K562 (cell line): ENCODE measurements around the gene HSBP1L1. TPM values are rescaled to one million over a fixed set of nuclear protein-coding genes. Genes with fewer than 3 reads are reported as not detected.

ENCODE experiments used
- CBX3 ChIP-seq, 2 experiments: IDR thresholded peaks; 1 replicate in 1 of 2; 2 replicates in 1 of 2; pipeline ENCODE4 v1.6.1; 2012; ENCODE audit warnings: inconsistent platforms in 2 of 2, low read length in 2 of 2, borderline replicate concordance in 1 of 2, control low read depth in 1 of 2
- CREB1 ChIP-seq, 2 experiments: sonication (generic) in 1 of 2; formaldehyde crosslinking in 1 of 2; IDR thresholded peaks; 2 replicates each; pipeline versions ENCODE4 v1.6.1 to v1.8.0; 2012 to 2022; ENCODE audit warnings: inconsistent platforms in 1 of 2, mild to moderate bottlenecking in 1 of 2, missing genetic modification reagents in 1 of 2, moderate library complexity in 1 of 2
- CREM ChIP-seq: IDR thresholded peaks from 2 replicates; pipeline ENCODE4 v1.6.1; 2014; ENCODE audit warnings: antibody characterized with exemption, low read depth
- EHMT2 ChIP-seq: fragments of 450-650 bp; IDR thresholded peaks from 2 replicates; pipeline ENCODE4 v1.6.1; 2018; ENCODE audit warnings: antibody characterized with exemption
- FIP1L1 ChIP-seq: fragments of 200-400 bp; formaldehyde crosslinking; IDR thresholded peaks from 2 replicates; pipeline ENCODE4 v1.6.1; 2018; ENCODE audit warnings: mild to moderate bottlenecking, low read depth, low read length; ENCODE audit not compliant: poor library complexity, severe bottlenecking
- KLF16 ChIP-seq: IDR thresholded peaks from 2 replicates; pipeline ENCODE4 v1.6.1; 2016; ENCODE audit warnings: antibody characterized with exemption
- L3MBTL2 ChIP-seq: fragments of 450-650 bp; IDR thresholded peaks from 2 replicates; pipeline ENCODE4 v1.6.1; 2016; ENCODE audit warnings: mild to moderate bottlenecking, moderate library complexity
- NCOA6 ChIP-seq: fragments of 450-650 bp; IDR thresholded peaks from 2 replicates; pipeline ENCODE4 v1.6.1; 2017; ENCODE audit warnings: mild to moderate bottlenecking
- NFIX ChIP-seq: fragments of 250-450 bp; sonication (Bioruptor Pico); IDR thresholded peaks from 2 replicates; pipeline ENCODE4 v1.4.0; 2020; ENCODE audit warnings: low read depth, mild to moderate bottlenecking, moderate library complexity
- PHB ChIP-seq: fragments of 250-450 bp; sonication (Bioruptor Pico); IDR thresholded peaks from 2 replicates; pipeline ENCODE4 v1.5.0; 2021
- POLR2AphosphoS5 ChIP-seq: IDR thresholded peaks from 2 replicates; pipeline ENCODE4 v1.6.1; 2011; ENCODE audit warnings: mild to moderate bottlenecking, low read depth, low read length, moderate library complexity; ENCODE audit not compliant: control insufficient read depth, insufficient read depth
- SIN3A ChIP-seq, 2 experiments: fragments of 150-350 bp in 1 of 2; IDR thresholded peaks; 2 replicates each; pipeline ENCODE4 v1.6.1; 2011 to 2016; ENCODE audit warnings: borderline replicate concordance in 2 of 2, low read depth in 2 of 2, low read length in 2 of 2, mild to moderate bottlenecking in 2 of 2, moderate library complexity in 2 of 2; ENCODE audit not compliant: control insufficient read depth in 1 of 2
- SMAD4 ChIP-seq: fragments of 250-450 bp; sonication (Bioruptor Pico); conservative IDR thresholded peaks from 2 replicates; pipeline ENCODE4 v1.8.0; 2021; ENCODE audit warnings: inconsistent platforms, mild to moderate bottlenecking, moderate library complexity
- SUPT5H ChIP-seq: fragments of 450-650 bp; IDR thresholded peaks from 2 replicates; pipeline ENCODE4 v1.6.1; 2016
- TEAD2 ChIP-seq: fragments of 450-650 bp; IDR thresholded peaks from 2 replicates; pipeline ENCODE4 v1.6.1; 2016; ENCODE audit warnings: missing genetic modification characterization, control low read depth, missing compliant biosample characterization
- TEAD4 ChIP-seq, 2 experiments: sonication (generic) in 1 of 2; formaldehyde crosslinking in 1 of 2; IDR thresholded peaks; 2 replicates each; pipeline versions ENCODE4 v1.6.1 to v1.8.0; 2012 to 2022; ENCODE audit warnings: borderline replicate concordance in 1 of 2, inconsistent platforms in 1 of 2, low read length in 1 of 2, mild to moderate bottlenecking in 1 of 2, missing genetic modification reagents in 1 of 2
- ZNF165 ChIP-seq: fragments of 250-450 bp; sonication (Bioruptor Pico); IDR thresholded peaks from 2 replicates; pipeline ENCODE4 v1.4.0; 2020; ENCODE audit warnings: borderline replicate concordance
- ZNF436 ChIP-seq: fragments of 250-450, 450-650 bp; sonication (Bioruptor Pico); formaldehyde crosslinking; IDR thresholded peaks from 2 replicates; pipeline ENCODE4 v1.7.0; 2020; ENCODE audit warnings: mild to moderate bottlenecking
- polyA plus RNA-seq, 8 experiments: library from polyadenylated mRNA; depleted of rRNA in 4 of 8; stranded (reverse) in 5 of 8; unstranded in 3 of 8; fragments of >200 nt; fragmentation: Nextera tagmentation in 2 of 8; fragmentation: Illumina TruSeq in 1 of 8; extraction: Ambion mirVana in 2 of 8; extraction: Trizol in 1 of 8; gene quantifications; 2 replicates each; pipeline versions ENCODE4 v1.2.1 to v1.2.3, GENCODE V29; 2011 to 2014; ENCODE audit warnings: inconsistent platforms in 1 of 8, missing spikeins in 1 of 8
- total RNA-seq, 7 experiments: library from RNA; depleted of rRNA in 6 of 7; stranded (reverse); fragments of >200 nt in 6 of 7; fragmentation: Illumina TruSeq in 2 of 7; extraction: Trizol in 2 of 7; gene quantifications; 2 replicates each; pipeline versions ENCODE4 v1.2.1 to v1.2.3, GENCODE V29; 2011 to 2021; ENCODE audit warnings: low replicate concordance in 1 of 7
- TF ChIP-seq, protein P1 (sequence below): fragments of 450-650 bp; IDR thresholded peaks from 2 replicates; pipeline ENCODE4 v1.6.1; 2016
- TF ChIP-seq, protein P2 (sequence below): fragments of 200-800 bp; sonication (Bioruptor generic); IDR thresholded peaks from 2 replicates; pipeline ENCODE4 v1.6.1; 2016; ENCODE audit warnings: missing genetic modification characterization, missing compliant biosample characterization
- TF ChIP-seq, protein P3 (sequence below): conservative IDR thresholded peaks from 2 replicates; pipeline ENCODE4 v1.6.1; 2011; ENCODE audit warnings: low read depth, mild to moderate bottlenecking, low read length; ENCODE audit not compliant: control insufficient read depth

Gene HSBP1L1
- total and polyA plus RNA-seq, 9 of the 15 experiments (the other 6 are each of a cell fraction or from before 2014, with no cell fraction given) = 0.24 to 0.36 TPM; not detected in 7

DNA sequence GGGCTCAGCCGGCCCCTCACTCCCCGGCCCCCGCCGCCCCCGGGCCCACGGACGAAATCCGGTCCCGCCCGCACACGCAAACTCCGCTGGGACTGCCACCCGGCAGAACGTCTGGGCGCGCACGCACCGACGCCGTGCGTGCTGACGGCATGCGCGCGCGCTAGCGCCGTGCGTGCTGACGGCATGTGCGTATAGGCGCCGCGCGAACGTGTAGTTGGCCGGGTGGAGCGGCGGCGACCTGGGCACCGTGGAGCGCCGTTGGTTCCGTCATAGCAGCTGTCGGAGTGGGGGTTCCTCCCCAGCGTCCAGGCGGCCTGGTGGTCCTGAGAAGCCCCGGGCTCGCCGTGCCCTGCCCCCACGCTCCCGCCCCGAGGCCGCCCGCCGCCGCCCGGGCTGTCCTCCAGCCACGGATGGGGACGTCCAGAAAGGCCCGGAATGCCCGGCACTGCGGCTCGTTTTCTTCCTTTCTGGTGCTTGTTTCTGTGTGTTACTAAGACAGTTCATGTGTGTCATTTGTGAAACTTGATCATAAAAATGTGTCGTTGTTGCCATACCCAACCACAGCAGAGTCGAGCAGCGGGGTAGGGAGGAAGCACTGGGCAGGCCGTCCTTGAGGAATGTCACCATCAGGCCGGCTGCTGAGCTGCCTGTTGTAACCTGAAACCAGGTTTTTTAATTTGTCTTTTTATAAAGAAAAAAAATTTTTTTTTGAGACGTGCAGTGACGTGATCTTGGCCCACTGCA is 24.2 kb downstream of the HSBP1L1 start, which contains the start of gene TXNL4A (continued):
- peak; percentile 90 for TF ChIP-seq CREB1 (IDR thresholded peaks at IDR 0.05)
- peak; percentile 87 for TF ChIP-seq CREB1 (CRISPR knock-in tag; IDR thresholded peaks at IDR 0.05)
- TF ChIP-seq POLR2AphosphoS5 = peak; percentile 46; the same call in 1 of the 2 replicates
- TF ChIP-seq SMAD4 (CRISPR knock-in tag) = no peak
- TF ChIP-seq, protein P1, sequence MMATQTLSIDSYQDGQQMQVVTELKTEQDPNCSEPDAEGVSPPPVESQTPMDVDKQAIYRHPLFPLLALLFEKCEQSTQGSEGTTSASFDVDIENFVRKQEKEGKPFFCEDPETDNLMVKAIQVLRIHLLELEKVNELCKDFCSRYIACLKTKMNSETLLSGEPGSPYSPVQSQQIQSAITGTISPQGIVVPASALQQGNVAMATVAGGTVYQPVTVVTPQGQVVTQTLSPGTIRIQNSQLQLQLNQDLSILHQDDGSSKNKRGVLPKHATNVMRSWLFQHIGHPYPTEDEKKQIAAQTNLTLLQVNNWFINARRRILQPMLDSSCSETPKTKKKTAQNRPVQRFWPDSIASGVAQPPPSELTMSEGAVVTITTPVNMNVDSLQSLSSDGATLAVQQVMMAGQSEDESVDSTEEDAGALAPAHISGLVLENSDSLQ = peak; percentile 39; the same call in 1 of the 2 replicates
- TF ChIP-seq, protein P2, sequence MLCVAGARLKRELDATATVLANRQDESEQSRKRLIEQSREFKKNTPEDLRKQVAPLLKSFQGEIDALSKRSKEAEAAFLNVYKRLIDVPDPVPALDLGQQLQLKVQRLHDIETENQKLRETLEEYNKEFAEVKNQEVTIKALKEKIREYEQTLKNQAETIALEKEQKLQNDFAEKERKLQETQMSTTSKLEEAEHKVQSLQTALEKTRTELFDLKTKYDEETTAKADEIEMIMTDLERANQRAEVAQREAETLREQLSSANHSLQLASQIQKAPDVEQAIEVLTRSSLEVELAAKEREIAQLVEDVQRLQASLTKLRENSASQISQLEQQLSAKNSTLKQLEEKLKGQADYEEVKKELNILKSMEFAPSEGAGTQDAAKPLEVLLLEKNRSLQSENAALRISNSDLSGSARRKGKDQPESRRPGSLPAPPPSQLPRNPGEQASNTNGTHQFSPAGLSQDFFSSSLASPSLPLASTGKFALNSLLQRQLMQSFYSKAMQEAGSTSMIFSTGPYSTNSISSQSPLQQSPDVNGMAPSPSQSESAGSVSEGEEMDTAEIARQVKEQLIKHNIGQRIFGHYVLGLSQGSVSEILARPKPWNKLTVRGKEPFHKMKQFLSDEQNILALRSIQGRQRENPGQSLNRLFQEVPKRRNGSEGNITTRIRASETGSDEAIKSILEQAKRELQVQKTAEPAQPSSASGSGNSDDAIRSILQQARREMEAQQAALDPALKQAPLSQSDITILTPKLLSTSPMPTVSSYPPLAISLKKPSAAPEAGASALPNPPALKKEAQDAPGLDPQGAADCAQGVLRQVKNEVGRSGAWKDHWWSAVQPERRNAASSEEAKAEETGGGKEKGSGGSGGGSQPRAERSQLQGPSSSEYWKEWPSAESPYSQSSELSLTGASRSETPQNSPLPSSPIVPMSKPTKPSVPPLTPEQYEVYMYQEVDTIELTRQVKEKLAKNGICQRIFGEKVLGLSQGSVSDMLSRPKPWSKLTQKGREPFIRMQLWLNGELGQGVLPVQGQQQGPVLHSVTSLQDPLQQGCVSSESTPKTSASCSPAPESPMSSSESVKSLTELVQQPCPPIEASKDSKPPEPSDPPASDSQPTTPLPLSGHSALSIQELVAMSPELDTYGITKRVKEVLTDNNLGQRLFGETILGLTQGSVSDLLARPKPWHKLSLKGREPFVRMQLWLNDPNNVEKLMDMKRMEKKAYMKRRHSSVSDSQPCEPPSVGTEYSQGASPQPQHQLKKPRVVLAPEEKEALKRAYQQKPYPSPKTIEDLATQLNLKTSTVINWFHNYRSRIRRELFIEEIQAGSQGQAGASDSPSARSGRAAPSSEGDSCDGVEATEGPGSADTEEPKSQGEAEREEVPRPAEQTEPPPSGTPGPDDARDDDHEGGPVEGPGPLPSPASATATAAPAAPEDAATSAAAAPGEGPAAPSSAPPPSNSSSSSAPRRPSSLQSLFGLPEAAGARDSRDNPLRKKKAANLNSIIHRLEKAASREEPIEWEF (CRISPR knock-in tag) = no peak
- TF ChIP-seq CREM = peak; percentile 97
- no peak for TF ChIP-seq ZNF165 (CRISPR knock-in tag)
- TF ChIP-seq, protein P3, sequence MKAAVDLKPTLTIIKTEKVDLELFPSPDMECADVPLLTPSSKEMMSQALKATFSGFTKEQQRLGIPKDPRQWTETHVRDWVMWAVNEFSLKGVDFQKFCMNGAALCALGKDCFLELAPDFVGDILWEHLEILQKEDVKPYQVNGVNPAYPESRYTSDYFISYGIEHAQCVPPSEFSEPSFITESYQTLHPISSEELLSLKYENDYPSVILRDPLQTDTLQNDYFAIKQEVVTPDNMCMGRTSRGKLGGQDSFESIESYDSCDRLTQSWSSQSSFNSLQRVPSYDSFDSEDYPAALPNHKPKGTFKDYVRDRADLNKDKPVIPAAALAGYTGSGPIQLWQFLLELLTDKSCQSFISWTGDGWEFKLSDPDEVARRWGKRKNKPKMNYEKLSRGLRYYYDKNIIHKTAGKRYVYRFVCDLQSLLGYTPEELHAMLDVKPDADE = 0 out of 2 replicates have a peak, but pooled peaks have one; percentile 45
- peak; percentile 11 to 79; a peak in 1 of 4 replicates for TF ChIP-seq SIN3A (IDR thresholded peaks at IDR 0.05; ENCODE audit: borderline replicate concordance in 2 of 2, control insufficient read depth in 1 of 2, low read depth in 2 of 2, low read length in 2 of 2)
- TF ChIP-seq EHMT2 = no peak
- TF ChIP-seq NFIX = no peak
- TF ChIP-seq ZNF436 (CRISPR knock-in tag) = no peak
- TF ChIP-seq FIP1L1 = peak; percentile 22
- peak; percentile 84 for TF ChIP-seq SUPT5H
- no peak for TF ChIP-seq TEAD4 (IDR thresholded peaks at IDR 0.05; ENCODE audit: low read length)
- no peak for TF ChIP-seq TEAD4 (CRISPR knock-in tag; IDR thresholded peaks at IDR 0.05; ENCODE audit: borderline replicate concordance)
- no peak for TF ChIP-seq PHB (CRISPR knock-in tag)
- peak; percentile 98 for TF ChIP-seq NCOA6
- 0 out of 2 replicates have a peak, but pooled peaks have one; percentile 24 for TF ChIP-seq L3MBTL2
- no peak for TF ChIP-seq KLF16
- TF ChIP-seq CBX3 (IDR thresholded peaks at IDR 0.05; ENCODE audit: borderline replicate concordance in 1 of 2, low read length in 2 of 2) = no peak
- TF ChIP-seq TEAD2 (tag) = no peak
